Neuronal stem cell (in vitro differentiated cells): ENCODE measurements around the gene PATE3.

ENCODE experiments used
- DNase-seq: peaks from one replicate; pipeline ENCODE4 v3.0.0-alpha.2; 2013; ENCODE audit warnings: low spot score
- H2AFZ ChIP-seq: one replicate; pipeline ENCODE4 v1.6.1; 2013; ENCODE audit warnings: mild to moderate bottlenecking, low read length, inconsistent platforms
- H2AK5ac ChIP-seq: 2 replicates; pipeline ENCODE4 v1.6.1; 2013; ENCODE audit warnings: low read depth, mild to moderate bottlenecking, inconsistent platforms, low read length, moderate library complexity, mixed read lengths
- H2BK120ac ChIP-seq: 2 replicates; pipeline ENCODE4 v1.6.1; 2013; ENCODE audit warnings: low read depth, mild to moderate bottlenecking, inconsistent platforms, low read length, moderate library complexity, mixed read lengths
- H2BK12ac ChIP-seq: one replicate; pipeline ENCODE4 v1.6.1; 2013; ENCODE audit warnings: low read length, inconsistent platforms
- H2BK15ac ChIP-seq: 2 replicates; pipeline ENCODE4 v1.6.1; 2013; ENCODE audit warnings: mild to moderate bottlenecking, low read length, inconsistent platforms, mixed read lengths
- H2BK5ac ChIP-seq: one replicate; pipeline ENCODE4 v1.6.1; 2013; ENCODE audit warnings: inconsistent platforms, mild to moderate bottlenecking, low read length, moderate library complexity
- H3K14ac ChIP-seq: one replicate; pipeline ENCODE4 v1.6.1; 2013; ENCODE audit warnings: low read length, inconsistent platforms
- H3K18ac ChIP-seq: 2 replicates; pipeline ENCODE4 v1.6.1; 2013; ENCODE audit warnings: low read length, inconsistent platforms
- H3K23ac ChIP-seq: 2 replicates; pipeline ENCODE4 v1.6.1; 2013; ENCODE audit warnings: low read depth, mild to moderate bottlenecking, mixed read lengths, low read length, inconsistent platforms; ENCODE audit not compliant: poor library complexity
- H3K27ac ChIP-seq: replicated peaks from 3 replicates; pipeline ENCODE4 v1.5.1; 2013; ENCODE audit warnings: low read length, inconsistent platforms
- H3K27me3 ChIP-seq, 3 experiments: 2 replicates each; pipeline ENCODE4 v1.6.1; 2013; ENCODE audit warnings: low read length in 3 of 3, mild to moderate bottlenecking in 2 of 3, inconsistent platforms in 1 of 3, low read depth in 1 of 3, mixed read lengths in 1 of 3, moderate library complexity in 1 of 3; ENCODE audit not compliant: control insufficient read depth in 3 of 3, insufficient read depth in 3 of 3
- H3K36me3 ChIP-seq, 2 donors: replicated peaks in 1 of 2; 2 replicates each; pipeline ENCODE4 v1.6.1; 2013; ENCODE audit warnings: low read length in 2 of 2; ENCODE audit not compliant: control insufficient read depth in 2 of 2, insufficient read depth in 2 of 2
- H3K4ac ChIP-seq: 2 replicates; pipeline ENCODE4 v1.6.1; 2013; ENCODE audit warnings: inconsistent platforms, mild to moderate bottlenecking, low read length, moderate library complexity
- H3K4me1 ChIP-seq, 2 donors: 1 replicate in 1 of 2; 2 replicates in 1 of 2; pipeline ENCODE4 v1.6.1; 2013; ENCODE audit warnings: low read length in 2 of 2, low read depth in 1 of 2; ENCODE audit not compliant: control insufficient read depth in 2 of 2, insufficient read depth in 1 of 2
- H3K4me2 ChIP-seq: one replicate; pipeline ENCODE4 v1.6.1; 2013; ENCODE audit warnings: mild to moderate bottlenecking, low read length, inconsistent platforms; ENCODE audit not compliant: insufficient read depth, poor library complexity, severe bottlenecking
- H3K4me3 ChIP-seq, 2 donors: 2 replicates each; pipeline ENCODE4 v1.5.1; 2013; ENCODE audit warnings: low read length in 2 of 2, mild to moderate bottlenecking in 2 of 2, inconsistent platforms in 1 of 2, moderate library complexity in 1 of 2
- H3K79me1 ChIP-seq: one replicate; pipeline ENCODE4 v1.6.1; 2013; ENCODE audit warnings: low read depth, mild to moderate bottlenecking, inconsistent platforms, low read length, moderate library complexity
- H3K9ac ChIP-seq: one replicate; pipeline ENCODE4 v1.6.1; 2013; ENCODE audit warnings: mild to moderate bottlenecking, low read depth, low read length, inconsistent platforms; ENCODE audit not compliant: poor library complexity
- H3K9me3 ChIP-seq, 2 donors: replicated peaks in 1 of 2; 2 replicates each; pipeline versions ENCODE3 to v1.6.1; 2013; ENCODE audit warnings: low read length in 2 of 2, mild to moderate bottlenecking in 2 of 2, inconsistent platforms in 1 of 2, low read depth in 1 of 2, mixed read lengths in 1 of 2, moderate library complexity in 1 of 2; ENCODE audit not compliant: control insufficient read depth in 2 of 2, insufficient read depth in 1 of 2
- H4K8ac ChIP-seq: one replicate; pipeline ENCODE4 v1.6.1; 2013; ENCODE audit warnings: low read depth, mild to moderate bottlenecking, inconsistent platforms, low read length, moderate library complexity
- H4K91ac ChIP-seq: one replicate; pipeline ENCODE4 v1.6.1; 2013; ENCODE audit warnings: low read length, low read depth, mild to moderate bottlenecking, inconsistent platforms; ENCODE audit not compliant: poor library complexity
- WGBS, 2 donors: extraction: QIAGEN DNeasy Blood & Tissue Kit; methylation state at CpG; one replicate each; pipeline ENCODE4 v1.1.7; 2013; ENCODE audit warnings: missing lambda C conversion rate in 2 of 2, mixed read lengths in 1 of 2; ENCODE audit not compliant: insufficient read length in 2 of 2, insufficient replicate concordance in 1 of 2; ENCODE audit errors: extremely low coverage in 2 of 2; 5-methylcytosine and 5-hydroxymethylcytosine counted together

PATE3 gene

DNA sequence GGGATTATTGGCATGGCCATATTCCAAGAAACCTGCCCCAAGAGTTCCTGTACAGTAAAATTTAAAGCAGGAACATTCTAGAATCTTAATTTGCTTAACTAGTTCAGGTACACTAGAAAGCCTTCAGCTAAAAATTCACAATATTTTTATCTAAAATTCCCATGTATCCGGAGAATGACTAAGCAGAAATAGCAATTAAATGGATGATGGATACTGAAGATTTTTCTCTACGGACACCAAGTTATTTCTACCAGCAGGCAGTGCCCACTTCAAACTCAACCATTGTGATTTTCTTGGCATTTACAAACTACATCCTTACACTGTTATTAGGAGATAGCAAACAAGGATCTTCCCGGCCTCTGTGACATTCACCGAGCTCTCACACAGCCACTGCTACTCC is 2.9 kb downstream of the PATE3 start:
- Histone ChIP-seq H3K9me3 (no peaks in the 10 kb centered on the region), H2BK5ac (no peak overlapping the region), H3K27me3 (peaks cover 0 to 5% (median 0%) of the 10 kb centered on the region in 3 experiments), H3K4me1 (no peaks in the 10 kb centered on the region), H2AFZ (no peak overlapping the region), H3K4me3 (no peak overlapping the region), H3K14ac (no peak overlapping the region), H3K9ac (no peak overlapping the region), H3K27ac (no peak overlapping the region), H3K18ac (no peak overlapping the region), H3K23ac (no peak overlapping the region), H4K91ac (no peak overlapping the region), H3K4me2 (no peak overlapping the region), H3K4ac (no peak overlapping the region), H2BK15ac (no peak overlapping the region), H2BK12ac (no peak overlapping the region), H2BK120ac (no peak overlapping the region), H3K79me1 (no peaks in the 10 kb centered on the region), H2AK5ac (no peak overlapping the region), H4K8ac (no peak overlapping the region), H3K36me3 (no peaks in the 10 kb centered on the region)
- DNase-seq, result no peak
- WGBS, 2 donors, result no CpG with 5 or more reads among the region's 4 CpGs

DNA sequence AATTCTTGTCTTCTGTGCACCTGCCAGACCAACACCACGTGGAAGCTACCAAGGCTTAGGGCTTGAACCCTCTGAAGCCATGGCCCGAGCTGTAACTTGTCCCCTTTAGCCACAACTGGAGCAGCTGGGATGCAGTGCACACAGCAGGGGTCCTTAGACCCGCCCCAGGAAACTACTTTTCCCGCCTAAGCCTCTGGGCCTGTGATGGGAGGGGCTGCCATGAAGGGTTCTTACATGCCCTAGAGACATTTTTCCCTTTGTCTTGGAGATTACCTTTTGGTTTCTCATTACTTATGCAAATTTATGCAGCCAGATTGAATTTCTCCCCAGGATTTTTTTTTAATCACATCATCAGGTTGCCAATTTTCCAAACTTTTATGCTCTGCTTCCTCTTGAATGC is 9.7 kb downstream of the PATE3 start:
- H3K23ac ChIP-seq, result no peak overlapping the region
- no peak overlapping the region for H2BK15ac ChIP-seq
- no peak overlapping the region for H4K91ac ChIP-seq
- no peak overlapping the region for H3K27ac ChIP-seq
- no peak overlapping the region for H3K4ac ChIP-seq
- H3K27me3 ChIP-seq, result no peaks in the 10 kb centered on the region
- no peak overlapping the region for H3K18ac ChIP-seq
- H3K4me3 ChIP-seq, result no peak overlapping the region
- no peak overlapping the region for H4K8ac ChIP-seq
- DNase-seq, result no peak
- no peaks in the 10 kb centered on the region for H3K36me3 ChIP-seq
- H3K4me1 ChIP-seq, result no peaks in the 10 kb centered on the region
- peaks cover 1 to 3% of the 10 kb centered on the region in 2 donors for H3K9me3 ChIP-seq
- H3K79me1 ChIP-seq, result no peaks in the 10 kb centered on the region
- no peak overlapping the region for H3K9ac ChIP-seq
- no peak overlapping the region for H2AK5ac ChIP-seq
- H3K4me2 ChIP-seq, result no peak overlapping the region
- no peak overlapping the region for H2BK12ac ChIP-seq
- no peak overlapping the region for H2AFZ ChIP-seq
- no peak overlapping the region for H3K14ac ChIP-seq
- H2BK120ac ChIP-seq, result no peak overlapping the region
- H2BK5ac ChIP-seq, result no peak overlapping the region
- no CpG with 5 or more reads among the region's 4 CpGs for WGBS, 2 donors

GRCh38 chr11:125799808-125800207 is 11.9 kb downstream of the PATE3 start:
- no peak overlapping the region for H3K27ac ChIP-seq
- no peak overlapping the region for H3K14ac ChIP-seq
- no peaks in the 10 kb centered on the region for H3K36me3 ChIP-seq
- H2BK5ac ChIP-seq, result no peak overlapping the region
- H4K8ac ChIP-seq, result no peak overlapping the region
- no peak overlapping the region for H3K9ac ChIP-seq
- H2AK5ac ChIP-seq, result no peak overlapping the region
- no peak overlapping the region for H3K4ac ChIP-seq
- H3K4me2 ChIP-seq, result no peak overlapping the region
- WGBS, 2 donors, result no CpG with 5 or more reads among the region's 2 CpGs
- H3K4me3 ChIP-seq, result no peak overlapping the region
- H2BK15ac ChIP-seq, result no peak overlapping the region
- H3K79me1 ChIP-seq, result no peaks in the 10 kb centered on the region
- peaks cover 3 to 11% of the 10 kb centered on the region in 2 donors for H3K9me3 ChIP-seq
- H3K23ac ChIP-seq, result no peak overlapping the region
- H2AFZ ChIP-seq, result no peak overlapping the region
- H3K18ac ChIP-seq, result no peak overlapping the region
- DNase-seq, result no peak
- H2BK12ac ChIP-seq, result no peak overlapping the region
- H3K27me3 ChIP-seq, result no peaks in the 10 kb centered on the region
- no peak overlapping the region for H4K91ac ChIP-seq
- H2BK120ac ChIP-seq, result no peak overlapping the region
- H3K4me1 ChIP-seq, result no peaks in the 10 kb centered on the region

DNA sequence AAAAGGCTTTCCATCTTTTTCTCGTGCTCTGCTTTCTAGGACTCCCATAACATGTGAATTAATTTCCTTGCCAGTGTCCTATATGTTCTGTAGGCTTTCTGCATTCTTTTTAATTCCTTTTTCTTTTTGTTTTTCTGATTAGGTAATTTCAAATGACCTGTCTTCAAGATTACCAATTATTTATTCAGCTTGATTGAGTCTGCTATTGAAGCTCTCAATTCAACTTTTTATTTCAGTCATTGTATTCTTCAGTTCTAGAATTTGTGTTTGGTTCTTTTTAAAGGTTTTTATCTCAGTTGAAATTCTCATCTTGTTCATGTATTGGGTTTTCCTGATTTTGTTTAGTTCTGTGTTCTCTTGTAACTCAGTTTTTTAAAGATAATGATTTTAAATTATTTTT is 14.5 kb downstream of the PATE3 start:
- H3K4me1 ChIP-seq, result no peaks in the 10 kb centered on the region
- no peak overlapping the region for H3K14ac ChIP-seq
- H2BK15ac ChIP-seq, result no peak overlapping the region
- no peak overlapping the region for H3K4ac ChIP-seq
- H2AFZ ChIP-seq, result no peak overlapping the region
- H2BK120ac ChIP-seq, result no peak overlapping the region
- H4K91ac ChIP-seq, result no peak overlapping the region
- H4K8ac ChIP-seq, result no peak overlapping the region
- no peak overlapping the region for H3K4me3 ChIP-seq
- no peak overlapping the region for H3K23ac ChIP-seq
- no peak overlapping the region for H3K9ac ChIP-seq
- no CpG with 5 or more reads among the region's 1 CpG for WGBS, 2 donors
- H2AK5ac ChIP-seq, result no peak overlapping the region
- peaks cover 3 to 11% of the 10 kb centered on the region in 2 donors for H3K9me3 ChIP-seq
- H3K27me3 ChIP-seq, result no peaks in the 10 kb centered on the region
- H3K79me1 ChIP-seq, result no peaks in the 10 kb centered on the region
- no peak for DNase-seq
- no peak overlapping the region for H2BK5ac ChIP-seq
- no peak overlapping the region for H2BK12ac ChIP-seq
- no peak overlapping the region for H3K18ac ChIP-seq
- H3K36me3 ChIP-seq, result no peaks in the 10 kb centered on the region
- no peak overlapping the region for H3K4me2 ChIP-seq
- H3K27ac ChIP-seq, result no peak overlapping the region
